ENCODE data around the gene CFAP73. TPM values are rescaled to one million over a fixed set of nuclear protein-coding genes. Genes with fewer than 3 reads are reported as not detected.
A peak's percentile ranks its signal among the peaks of the same experiment; 100 is the strongest.

Gene CFAP73
- total RNA-seq, 2 experiments from 2014 or later = 0.57 to 1.3 TPM

GRCh38 chr12:113189361-113189760 lies 39.8 kb downstream of the CFAP73 start:
- CTCF ChIA-PET = interaction anchor here (0.7 to 1.1 kb wide), 2 partner anchors 15 to 28 kb away, joined by 3 to 4 read pairs; no protein-coding TSS in a partner anchor
- no peak overlapping the region for H3K27ac Mint-ChIP-seq
- H3K27me3 Mint-ChIP-seq (ENCODE audit: low read depth) = no peaks in the 10 kb centered on the region
- H3K36me3 Mint-ChIP-seq (ENCODE audit: low read depth) = peaks cover 24% of the 10 kb centered on the region
- H3K4me1 Mint-ChIP-seq (ENCODE audit: low read depth) = peaks cover 26% of the 10 kb centered on the region
- no peak for DNase-seq
- intact Hi-C loops (cut with micrococcal nuclease) = no loop called here
- H3K4me3 Mint-ChIP-seq = no peak overlapping the region
- no peaks in the 10 kb centered on the region for H3K9me3 Mint-ChIP-seq

- Mint-ChIP-seq H3K27me3 (ENCODE audit: low read depth) (no peaks in the 10 kb centered on the region), H3K4me1 (ENCODE audit: low read depth) (peaks cover 22% of the 10 kb centered on the region), H3K36me3 (ENCODE audit: low read depth) (peaks cover 21% of the 10 kb centered on the region), H3K27ac (no peak overlapping the region), H3K4me3 (no peak overlapping the region), H3K9me3 (no peaks in the 10 kb centered on the region)
- CTCF ChIA-PET = interaction anchor here (0.6 kb wide), 1 partner anchor 652 kb away, joined by 3 read pairs; no protein-coding TSS in a partner anchor
- no peak for DNase-seq
- intact Hi-C loops (cut with micrococcal nuclease) = no loop called here
Observed at GRCh38 chr12:113190761-113191160, 41.2 kb downstream of the CFAP73 start.

GRCh38 chr12:113191227-113191626 lies 41.7 kb downstream of the CFAP73 start:
- Mint-ChIP-seq H3K27me3 (ENCODE audit: low read depth) (no peaks in the 10 kb centered on the region), H3K4me1 (ENCODE audit: low read depth) (peaks cover 20% of the 10 kb centered on the region), H3K4me3 (no peak overlapping the region), H3K27ac (no peak overlapping the region), H3K36me3 (ENCODE audit: low read depth) (peaks cover 21% of the 10 kb centered on the region), H3K9me3 (no peaks in the 10 kb centered on the region)
- CTCF ChIA-PET = interaction anchor here (0.6 kb wide), 1 partner anchor 652 kb away, joined by 3 read pairs; no protein-coding TSS in a partner anchor
- intact Hi-C loops (cut with micrococcal nuclease) = no loop called here
- no peak for DNase-seq

- Mint-ChIP-seq H3K27ac (no peak overlapping the region), H3K27me3 (ENCODE audit: low read depth) (no peaks in the 10 kb centered on the region), H3K4me3 (no peak overlapping the region), H3K4me1 (ENCODE audit: low read depth) (peaks cover 6% of the 10 kb centered on the region), H3K9me3 (no peaks in the 10 kb centered on the region), H3K36me3 (ENCODE audit: low read depth) (peaks cover 8% of the 10 kb centered on the region)
- DNase-seq = no peak
- CTCF ChIA-PET = interaction anchor here (0.6 to 3.3 kb wide), 9 partner anchors 9 to 194 kb away, joined by 3 to 14 read pairs (median 4); partner anchors contain the start of genes DDX54, RITA1 and SLC8B1
- intact Hi-C loops (cut with micrococcal nuclease) = loop anchor here (5.0 kb wide), 1 partner anchor 717 kb away; no protein-coding TSS in a partner anchor
Observed at GRCh38 chr12:113194971-113195391, 45.5 kb downstream of the CFAP73 start.

GRCh38 chr12:113195598-113195997 lies 46.1 kb downstream of the CFAP73 start:
- Mint-ChIP-seq H3K4me3 (no peak overlapping the region), H3K36me3 (ENCODE audit: low read depth) (peaks cover 6% of the 10 kb centered on the region), H3K9me3 (no peaks in the 10 kb centered on the region), H3K27me3 (ENCODE audit: low read depth) (no peaks in the 10 kb centered on the region), H3K27ac (no peak overlapping the region), H3K4me1 (ENCODE audit: low read depth) (peaks cover 6% of the 10 kb centered on the region)
- no peak for DNase-seq
- intact Hi-C loops (cut with micrococcal nuclease) = loop anchor here (5.0 kb wide), 1 partner anchor 717 kb away; no protein-coding TSS in a partner anchor
- CTCF ChIA-PET = interaction anchor here (0.7 to 3.3 kb wide), 9 partner anchors 10 to 230 kb away, joined by 3 to 14 read pairs (median 4); partner anchors contain the start of genes DDX54, RITA1 and SLC8B1

- CTCF ChIA-PET = interaction anchor here (0.6 to 3.3 kb wide), 11 partner anchors 11 to 229 kb away, joined by 3 to 14 read pairs (median 4); partner anchors contain the start of genes DDX54, RITA1 and SLC8B1
- intact Hi-C loops (cut with micrococcal nuclease) = loop anchor here (2.0 to 5.0 kb wide), 2 partner anchors 116 to 716 kb away; no protein-coding TSS in a partner anchor
Observed at GRCh38 chr12:113196582-113196981, 47.1 kb downstream of the CFAP73 start.

GRCh38 chr12:113196990-113197389 lies 47.5 kb downstream of the CFAP73 start:
- no peaks in the 10 kb centered on the region for H3K27me3 Mint-ChIP-seq (ENCODE audit: low read depth)
- H3K27ac Mint-ChIP-seq = no peak overlapping the region
- peaks cover 6% of the 10 kb centered on the region for H3K4me1 Mint-ChIP-seq (ENCODE audit: low read depth)
- no peaks in the 10 kb centered on the region for H3K9me3 Mint-ChIP-seq
- DNase-seq = peak; percentile 83
- CTCF ChIA-PET = interaction anchor here (0.6 to 3.3 kb wide), 16 partner anchors 11 to 228 kb away, joined by 3 to 14 read pairs (median 4); partner anchors contain the start of genes DDX54, RITA1 and SLC8B1
- peaks cover 2% of the 10 kb centered on the region for H3K36me3 Mint-ChIP-seq (ENCODE audit: low read depth)
- intact Hi-C loops (cut with micrococcal nuclease) = loop anchor here (1.0 to 5.0 kb wide), 5 partner anchors 36 to 715 kb away; no protein-coding TSS in a partner anchor
- no peak overlapping the region for H3K4me3 Mint-ChIP-seq

More at GRCh38 chr12:113196582-113196981, 47.1 kb downstream of the CFAP73 start:
- no peak overlapping the region for H3K4me3 Mint-ChIP-seq
- peaks cover 6% of the 10 kb centered on the region for H3K4me1 Mint-ChIP-seq (ENCODE audit: low read depth)
- no peaks in the 10 kb centered on the region for H3K9me3 Mint-ChIP-seq
- no peak overlapping the region for H3K27ac Mint-ChIP-seq
- no peak for DNase-seq
- peaks cover 3% of the 10 kb centered on the region for H3K36me3 Mint-ChIP-seq (ENCODE audit: low read depth)
- no peaks in the 10 kb centered on the region for H3K27me3 Mint-ChIP-seq (ENCODE audit: low read depth)

GRCh38 chr12:113197518-113198077 lies 48.1 kb downstream of the CFAP73 start:
- H3K9me3 Mint-ChIP-seq = no peaks in the 10 kb centered on the region
- CTCF ChIA-PET = interaction anchor here (0.6 to 3.3 kb wide), 13 partner anchors 10 to 228 kb away, joined by 3 to 14 read pairs (median 4); partner anchors contain the start of genes DDX54 and RITA1
- H3K4me1 Mint-ChIP-seq (ENCODE audit: low read depth) = peaks cover 6% of the 10 kb centered on the region
- intact Hi-C loops (cut with micrococcal nuclease) = loop anchor here (1.0 to 5.0 kb wide), 5 partner anchors 36 to 715 kb away; no protein-coding TSS in a partner anchor
- peaks cover 2% of the 10 kb centered on the region for H3K36me3 Mint-ChIP-seq (ENCODE audit: low read depth)
- no peak overlapping the region for H3K4me3 Mint-ChIP-seq
- H3K27me3 Mint-ChIP-seq (ENCODE audit: low read depth) = no peaks in the 10 kb centered on the region
- no peak for DNase-seq
- H3K27ac Mint-ChIP-seq = no peak overlapping the region

- Mint-ChIP-seq H3K27me3 (ENCODE audit: low read depth) (no peaks in the 10 kb centered on the region), H3K36me3 (ENCODE audit: low read depth) (peaks cover 2% of the 10 kb centered on the region), H3K4me1 (ENCODE audit: low read depth) (peaks cover 6% of the 10 kb centered on the region), H3K4me3 (no peak overlapping the region), H3K9me3 (no peaks in the 10 kb centered on the region), H3K27ac (peak overlapping the region; percentile 0)
- intact Hi-C loops (cut with micrococcal nuclease) = loop anchor here (5.0 kb wide), 1 partner anchor 714 kb away; no protein-coding TSS in a partner anchor
- DNase-seq = no peak
- CTCF ChIA-PET = interaction anchor here (0.6 to 3.3 kb wide), 7 partner anchors 9 to 227 kb away, joined by 3 to 14 read pairs (median 3); partner anchors contain the start of genes DDX54 and RITA1
Observed at GRCh38 chr12:113198296-113198695, 48.8 kb downstream of the CFAP73 start.

GRCh38 chr12:113200021-113200797 lies 50.7 kb downstream of the CFAP73 start:
- Mint-ChIP-seq H3K4me1 (ENCODE audit: low read depth) (peaks cover 2% of the 10 kb centered on the region), H3K36me3 (ENCODE audit: low read depth) (no peaks in the 10 kb centered on the region), H3K4me3 (no peak overlapping the region), H3K27ac (no peak overlapping the region), H3K27me3 (ENCODE audit: low read depth) (no peaks in the 10 kb centered on the region), H3K9me3 (no peaks in the 10 kb centered on the region)
- no peak for DNase-seq
- intact Hi-C loops (cut with micrococcal nuclease) = no loop called here
- CTCF ChIA-PET = interaction anchor here (0.6 to 1.1 kb wide), 2 partner anchors 32 to 224 kb away, joined by 3 read pairs; no protein-coding TSS in a partner anchor

GRCh38 chr12:113201187-113202177 lies 52.0 kb downstream of the CFAP73 start:
- intact Hi-C loops (cut with micrococcal nuclease) = no loop called here
- Mint-ChIP-seq H3K27me3 (ENCODE audit: low read depth) (no peaks in the 10 kb centered on the region), H3K4me1 (ENCODE audit: low read depth) (peaks cover 2% of the 10 kb centered on the region), H3K9me3 (no peaks in the 10 kb centered on the region), H3K4me3 (peak overlapping the region; percentile 9), H3K36me3 (ENCODE audit: low read depth) (no peaks in the 10 kb centered on the region), H3K27ac (no peak overlapping the region)
- CTCF ChIA-PET = no interaction called here
- no peak for DNase-seq
